ENCODE data around the gene FAM13A.

FAM13A gene

GRCh38 chr4:88738180-88738579 lies 318.8 kb downstream of the FAM13A start:
- no peak for DNase-seq

GRCh38 chr4:88737307-88737941 lies 319.6 kb downstream of the FAM13A start:
- peak; percentile 20 for DNase-seq

GRCh38 chr4:88736264-88736663 lies 320.7 kb downstream of the FAM13A start:
- DNase-seq, result no peak

GRCh38 chr4:88735564-88735963 lies 321.4 kb downstream of the FAM13A start:
- DNase-seq, result no peak

- no peak for DNase-seq
Observed at GRCh38 chr4:88734403-88734949, 322.5 kb downstream of the FAM13A start.

GRCh38 chr4:88732714-88733368 lies 324.1 kb downstream of the FAM13A start:
- no peak for DNase-seq

GRCh38 chr4:88731381-88731780 lies 325.6 kb downstream of the FAM13A start:
- DNase-seq, result no peak

- DNase-seq, result no peak
Observed at GRCh38 chr4:88730811-88731210, 326.2 kb downstream of the FAM13A start.

- DNase-seq, result no peak
Observed at GRCh38 chr4:88729146-88729760, 327.7 kb downstream of the FAM13A start.

GRCh38 chr4:88728146-88728545 lies 328.8 kb downstream of the FAM13A start:
- no peak for DNase-seq

GRCh38 chr4:88725986-88726385 lies 331.0 kb downstream of the FAM13A start:
- no peak for DNase-seq

- no peak for DNase-seq
Observed at GRCh38 chr4:88725143-88725542, 331.8 kb downstream of the FAM13A start.

- no peak for DNase-seq
Observed at GRCh38 chr4:88724406-88724805, 332.6 kb downstream of the FAM13A start.

- DNase-seq, result no peak
Observed at GRCh38 chr4:88722828-88723227, 334.2 kb downstream of the FAM13A start.

- DNase-seq, result no peak
Observed at GRCh38 chr4:88722276-88722780, 334.7 kb downstream of the FAM13A start.

GRCh38 chr4:88720451-88721428 lies 336.2 kb downstream of the FAM13A start:
- DNase-seq, result no peak

GRCh38 chr4:88719381-88719780 lies 337.6 kb downstream of the FAM13A start:
- no peak for DNase-seq

- DNase-seq, result no peak
Observed at GRCh38 chr4:88718098-88718497, 338.9 kb downstream of the FAM13A start.

GRCh38 chr4:88713782-88714181 lies 343.2 kb downstream of the FAM13A start:
- DNase-seq, result no peak

- no peak for DNase-seq
Observed at GRCh38 chr4:88709989-88710388, 347.0 kb downstream of the FAM13A start.

GRCh38 chr4:88706574-88706973 lies 350.4 kb downstream of the FAM13A start:
- DNase-seq, result no peak

GRCh38 chr4:88705805-88706492 lies 351.0 kb downstream of the FAM13A start:
- DNase-seq, result no peak
